GM13977 (cell line): ENCODE data around the gene GAPVD1.
A peak's percentile ranks its signal among the peaks of the same experiment; 100 is the strongest.

Source experiments
- DNase-seq: peaks from one replicate; pipeline ENCODE4 v3.0.0; 2012; ENCODE audit warnings: low spot score
- in situ Hi-C: fragments of 300-500 bp; cut with MboI; formaldehyde crosslinking; loops from one replicate; pipeline ENCODE4 v1.12.0; 2022; ENCODE audit warnings: low sequenced_read_pairs, low pct_unique_long_range_greater_than_20kb, mixed read lengths, inconsistent platforms; ENCODE audit not compliant: unreplicated experiment
- TF ChIP-seq, protein P1 (sequence below): IDR thresholded peaks from 2 replicates; pipeline ENCODE4 v1.5.1; 2012; ENCODE audit warnings: mild to moderate bottlenecking, control low read depth; ENCODE audit not compliant: insufficient read depth; ENCODE audit errors: extremely low read depth, missing control alignments

The GAPVD1 gene

GRCh38 chr9:125241000-125241862, 20.4 kb upstream of the GAPVD1 start, which contains the start of gene HSPA5:
Gene HSPA5 (minus strand): TSS chr9:125241343. CDS start chr9:125241126, 217 bp downstream.
- in situ Hi-C loops: no loop called here
- TF ChIP-seq, protein P1, sequence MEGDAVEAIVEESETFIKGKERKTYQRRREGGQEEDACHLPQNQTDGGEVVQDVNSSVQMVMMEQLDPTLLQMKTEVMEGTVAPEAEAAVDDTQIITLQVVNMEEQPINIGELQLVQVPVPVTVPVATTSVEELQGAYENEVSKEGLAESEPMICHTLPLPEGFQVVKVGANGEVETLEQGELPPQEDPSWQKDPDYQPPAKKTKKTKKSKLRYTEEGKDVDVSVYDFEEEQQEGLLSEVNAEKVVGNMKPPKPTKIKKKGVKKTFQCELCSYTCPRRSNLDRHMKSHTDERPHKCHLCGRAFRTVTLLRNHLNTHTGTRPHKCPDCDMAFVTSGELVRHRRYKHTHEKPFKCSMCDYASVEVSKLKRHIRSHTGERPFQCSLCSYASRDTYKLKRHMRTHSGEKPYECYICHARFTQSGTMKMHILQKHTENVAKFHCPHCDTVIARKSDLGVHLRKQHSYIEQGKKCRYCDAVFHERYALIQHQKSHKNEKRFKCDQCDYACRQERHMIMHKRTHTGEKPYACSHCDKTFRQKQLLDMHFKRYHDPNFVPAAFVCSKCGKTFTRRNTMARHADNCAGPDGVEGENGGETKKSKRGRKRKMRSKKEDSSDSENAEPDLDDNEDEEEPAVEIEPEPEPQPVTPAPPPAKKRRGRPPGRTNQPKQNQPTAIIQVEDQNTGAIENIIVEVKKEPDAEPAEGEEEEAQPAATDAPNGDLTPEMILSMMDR: no peak
- DNase-seq: peak; percentile 97

GRCh38 chr9:125241863-125242739, 19.5 kb upstream of the GAPVD1 start:
- in situ Hi-C loops: no loop called here
- DNase-seq: peak; percentile 31
- TF ChIP-seq, protein P1: no peak

GRCh38 chr9:125243792-125244260, 17.8 kb upstream of the GAPVD1 start:
- TF ChIP-seq, protein P1: no peak
- in situ Hi-C loops: no loop called here
- DNase-seq: no peak

DNA sequence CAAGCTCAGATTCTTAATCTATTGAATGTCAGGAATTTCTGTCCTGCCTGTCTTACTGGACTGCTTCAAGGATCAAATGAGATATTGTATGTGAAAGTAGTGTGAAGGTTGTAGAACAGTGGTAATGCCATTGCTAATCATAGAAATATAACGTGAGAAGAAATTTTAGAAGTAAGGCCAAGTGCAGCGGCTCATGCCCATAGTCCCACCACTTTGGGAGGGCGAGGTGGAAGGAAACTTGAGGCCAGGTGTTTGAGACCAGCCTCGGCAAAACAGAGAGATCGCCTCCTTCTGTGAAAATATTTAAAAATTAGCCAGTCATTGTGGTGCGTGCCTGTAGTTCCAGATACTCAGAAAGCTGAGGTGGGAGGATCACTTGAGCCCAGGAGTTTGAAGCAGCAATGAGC, 15.4 kb upstream of the GAPVD1 start:
- no peak for DNase-seq
- TF ChIP-seq, protein P1: no peak
- in situ Hi-C loops: no loop called here

DNA sequence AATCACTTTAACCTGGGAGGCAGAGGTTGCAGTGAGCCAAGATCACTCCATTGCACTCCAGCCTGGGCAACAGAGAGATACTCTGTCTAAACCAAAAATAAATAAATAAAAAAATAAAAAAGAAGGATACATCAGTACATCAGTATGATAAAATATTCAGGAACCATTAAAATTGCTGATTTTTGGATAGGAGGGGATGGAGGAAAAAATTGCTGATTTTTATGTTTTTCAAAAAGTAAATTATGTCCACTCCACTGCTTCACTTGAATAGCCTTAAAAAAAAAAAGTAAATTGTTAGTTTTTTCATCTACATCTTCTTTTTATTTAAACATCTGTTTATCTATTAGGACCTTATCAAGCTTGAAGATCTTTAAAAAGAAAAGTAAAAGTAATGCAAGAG, 7.4 kb upstream of the GAPVD1 start:
- TF ChIP-seq, protein P1: no peak
- in situ Hi-C loops: no loop called here
- DNase-seq: no peak

DNA sequence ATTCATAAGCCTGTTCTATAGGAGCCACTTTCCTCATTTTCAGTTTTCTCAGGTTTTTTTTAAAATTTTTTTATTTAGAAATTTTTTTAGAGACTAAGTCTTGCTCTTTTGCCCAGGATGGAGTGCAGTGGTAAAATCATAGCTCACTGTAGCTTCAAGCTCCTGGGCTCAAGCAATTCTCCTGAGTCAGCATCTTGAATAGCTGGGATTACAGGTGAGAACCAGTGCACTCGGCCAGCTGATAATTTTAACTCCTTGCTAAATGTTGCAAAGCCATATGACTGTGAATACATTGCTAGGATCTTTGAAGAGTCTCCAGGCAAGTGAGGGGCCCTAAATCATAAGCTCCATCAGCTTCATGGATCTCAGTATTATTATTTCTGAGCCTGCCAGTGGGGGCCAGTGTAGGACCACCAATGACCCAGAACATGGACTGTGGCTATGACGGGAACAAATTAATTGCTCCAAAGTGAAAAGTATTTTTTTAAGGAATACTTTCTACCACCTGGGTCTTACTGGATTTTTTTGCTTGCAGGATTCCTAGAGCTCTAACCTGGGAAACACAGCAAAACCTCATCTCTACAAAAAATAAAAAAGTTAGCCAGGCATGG, 5.7 kb upstream of the GAPVD1 start:
- TF ChIP-seq, protein P1: peak; percentile 32
- no peak for DNase-seq
- in situ Hi-C loops: no loop called here
